Measurements from ENCODE around the gene ATP4B. TPM values are rescaled to one million over a fixed set of nuclear protein-coding genes. Genes with fewer than 3 reads are reported as not detected.

Gene ATP4B
- total and polyA plus RNA-seq, 12 donors: 0.01 TPM; not detected in 11

- Histone ChIP-seq H3K27ac (peak overlapping the region in 1 of 10 donors; percentile 79), H3K4me3 (no peak overlapping the region), H3K4me1 (peaks cover 0 to 21% (median 0%) of the 10 kb centered on the region in 9 donors), H3K36me3 (peaks cover 0 to 12% (median 0%) of the 10 kb centered on the region in 9 donors), H3K27me3 (no peaks in the 10 kb centered on the region), H3K9me3 (no peaks in the 10 kb centered on the region)
- WGBS, 2 donors: 97% methylated on average over 33 to 34 of the region's 34 CpGs
- ATAC-seq: no peak
- no peak for TF ChIP-seq CTCF (IDR thresholded peaks at IDR 0.05)
- intact Hi-C loops (cut with DNase I): no loop called here
- DNase-seq: no peak
Observed at GRCh38 chr13:113605866-113606438, 52.0 kb downstream of the ATP4B start.

DNA sequence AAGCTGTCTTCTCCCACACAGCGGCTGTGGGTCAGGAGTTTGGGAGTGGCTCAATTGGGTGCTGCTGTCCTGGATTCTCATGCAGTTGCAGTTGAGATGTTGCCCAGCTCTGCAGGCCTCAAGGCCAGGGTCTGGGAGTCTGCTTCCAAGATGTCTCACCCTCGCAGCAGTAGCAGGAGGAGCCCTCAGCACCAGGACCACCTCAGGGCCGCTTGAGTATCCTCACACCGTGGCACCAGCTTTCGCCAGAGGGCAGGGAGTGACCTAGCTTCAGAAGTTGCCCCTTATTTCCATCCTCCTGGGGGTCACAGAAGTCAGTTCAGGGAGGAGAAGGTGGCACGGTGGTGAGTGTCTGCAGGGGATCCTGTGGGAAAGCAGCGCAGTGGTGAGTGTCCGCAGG, 52.5 kb downstream of the ATP4B start:
- TF ChIP-seq CTCF (IDR thresholded peaks at IDR 0.05): no peak
- no peak overlapping the region for H3K27ac ChIP-seq
- no peaks in the 10 kb centered on the region for H3K9me3 ChIP-seq
- ATAC-seq (no peak), DNase-seq (no peak)
- peaks cover 0 to 21% (median 0%) of the 10 kb centered on the region in 9 donors for H3K4me1 ChIP-seq
- H3K36me3 ChIP-seq: peaks cover 0 to 10% (median 0%) of the 10 kb centered on the region in 9 donors
- intact Hi-C loops (cut with DNase I): no loop called here
- H3K4me3 ChIP-seq: no peak overlapping the region
- no peaks in the 10 kb centered on the region for H3K27me3 ChIP-seq
- WGBS, 2 donors: 95 to 97% methylated on average over 8 of the region's 8 CpGs

- ATAC-seq: no peak
- WGBS, 2 donors: 77 to 87% methylated on average over 1 of the region's 1 CpG
- Histone ChIP-seq H3K27me3 (no peaks in the 10 kb centered on the region), H3K4me1 (peaks cover 0 to 21% (median 0%) of the 10 kb centered on the region in 9 donors), H3K27ac (no peak overlapping the region), H3K4me3 (no peak overlapping the region), H3K9me3 (no peaks in the 10 kb centered on the region), H3K36me3 (peaks cover 0 to 20% (median 0%) of the 10 kb centered on the region in 9 donors)
- TF ChIP-seq CTCF (IDR thresholded peaks at IDR 0.05): no peak
- intact Hi-C loops (cut with DNase I): no loop called here
- no peak for DNase-seq
Observed at GRCh38 chr13:113604186-113604585, 53.8 kb downstream of the ATP4B start.

GRCh38 chr13:113603116-113603710, 54.8 kb downstream of the ATP4B start:
- ATAC-seq (no peak), DNase-seq (no peak)
- Histone ChIP-seq H3K4me3 (no peak overlapping the region), H3K27me3 (no peaks in the 10 kb centered on the region), H3K27ac (no peak overlapping the region), H3K36me3 (peaks cover 0 to 23% (median 0%) of the 10 kb centered on the region in 9 donors), H3K9me3 (no peaks in the 10 kb centered on the region), H3K4me1 (peaks cover 0 to 17% (median 0%) of the 10 kb centered on the region in 9 donors)
- intact Hi-C loops (cut with DNase I): no loop called here
- TF ChIP-seq CTCF (IDR thresholded peaks at IDR 0.05): no peak
- 91 to 94% methylated on average over 13 of the region's 13 CpGs for WGBS, 2 donors

All from heart right ventricle (tissue), 16 donors.